GM21447 (cell line): ENCODE results near the gene GRM2.

Source experiments
- ATAC-seq: cut with Tn5 transposase; IDR thresholded peaks from one replicate; pipeline ENCODE4 v1.9.1; 2021; ENCODE audit not compliant: unreplicated experiment

Gene GRM2

GRCh38 chr3:51680196-51680595, 26.7 kb upstream of the GRM2 start:
- ATAC-seq: no peak

GRCh38 chr3:51680663-51681230, 26.1 kb upstream of the GRM2 start:
- no peak for ATAC-seq

- ATAC-seq: peak; percentile 40
Observed at GRCh38 chr3:51681453-51681852, 25.4 kb upstream of the GRM2 start.

GRCh38 chr3:51682079-51682478, 24.8 kb upstream of the GRM2 start:
- ATAC-seq: peak; percentile 71

GRCh38 chr3:51682526-51682925, 24.3 kb upstream of the GRM2 start:
- no peak for ATAC-seq

GRCh38 chr3:51683566-51683965, 23.3 kb upstream of the GRM2 start:
- no peak for ATAC-seq

GRCh38 chr3:51684971-51685751, 21.7 kb upstream of the GRM2 start:
- ATAC-seq: no peak

GRCh38 chr3:51686056-51686455, 20.8 kb upstream of the GRM2 start:
- no peak for ATAC-seq

GRCh38 chr3:51686512-51687215, 20.2 kb upstream of the GRM2 start:
- ATAC-seq: peak; percentile 66

GRCh38 chr3:51687431-51688205, 19.2 kb upstream of the GRM2 start:
- no peak for ATAC-seq

- ATAC-seq: no peak
Observed at GRCh38 chr3:51688206-51688600, 18.7 kb upstream of the GRM2 start.

- ATAC-seq: no peak
Observed at GRCh38 chr3:51691021-51691420, 15.8 kb upstream of the GRM2 start.

GRCh38 chr3:51691949-51692348, 14.9 kb upstream of the GRM2 start:
- no peak for ATAC-seq

GRCh38 chr3:51692980-51693395, 13.9 kb upstream of the GRM2 start:
- ATAC-seq: no peak

GRCh38 chr3:51696954-51697353, 9.9 kb upstream of the GRM2 start:
- ATAC-seq: no peak

GRCh38 chr3:51698209-51698608, 8.7 kb upstream of the GRM2 start:
- ATAC-seq: no peak

GRCh38 chr3:51700403-51700802, 6.5 kb upstream of the GRM2 start:
- ATAC-seq: no peak

GRCh38 chr3:51702156-51702555, 4.7 kb upstream of the GRM2 start:
- ATAC-seq: no peak

- no peak for ATAC-seq
Observed at GRCh38 chr3:51703068-51703760, 3.7 kb upstream of the GRM2 start.

- no peak for ATAC-seq
Observed at GRCh38 chr3:51703761-51704510, 2.9 kb upstream of the GRM2 start.
